Uterus (tissue), 4 donors: ENCODE measurements around the gene EXOC6. TPM values are rescaled to one million over a fixed set of nuclear protein-coding genes. Genes with fewer than 3 reads are reported as not detected.
A peak's percentile ranks its signal among the peaks of the same experiment; 100 is the strongest.

Experiments
- DNase-seq, 2 donors: peaks; one replicate each; pipeline ENCODE4 v3.0.0-alpha.2; 2019 to 2020
- H3K27ac ChIP-seq, 2 donors: fragments of 200-600 bp; sonication (generic); 1 replicate in 1 of 2; 2 replicates in 1 of 2; pipeline ENCODE4 v1.5.1; 2016 to 2018
- H3K27me3 ChIP-seq, 2 donors: fragments of 200-600 bp; sonication (generic); one replicate each; pipeline ENCODE4 v1.5.1; 2018 to 2019; ENCODE audit warnings: control low read depth in 1 of 2
- H3K36me3 ChIP-seq, 2 donors: fragments of 200-600 bp; sonication (generic); one replicate each; pipeline ENCODE4 v1.5.1; 2019; ENCODE audit warnings: control low read depth in 1 of 2
- H3K4me1 ChIP-seq, 2 donors: fragments of 200-600 bp; sonication (generic); one replicate each; pipeline ENCODE4 v1.5.1; 2018 to 2019; ENCODE audit warnings: control low read depth in 1 of 2
- H3K4me3 ChIP-seq, 2 donors: fragments of 200-600 bp; sonication (generic); 1 replicate in 1 of 2; 2 replicates in 1 of 2; pipeline ENCODE4 v1.5.1; 2018 to 2019; ENCODE audit warnings: mild to moderate bottlenecking in 1 of 2
- H3K9me3 ChIP-seq, 2 donors: fragments of 200-600 bp; sonication (generic); one replicate each; pipeline ENCODE4 v1.5.1; 2019; ENCODE audit warnings: control low read depth in 1 of 2
- POLR2A ChIP-seq, 2 donors: fragments of 450-650 bp; IDR thresholded peaks; one replicate each; pipeline ENCODE4 v1.6.1; 2016; ENCODE audit warnings: antibody characterized with exemption in 2 of 2, mild to moderate bottlenecking in 1 of 2, moderate library complexity in 1 of 2
- intact Hi-C: fragments of 100-400 bp; cut with DNase I; formaldehyde crosslinking; loops from one replicate; pipeline ENCODE4 v1.15.1; 2023; ENCODE audit warnings: low total_unique reads
- total RNA-seq, 4 donors: library from RNA; depleted of rRNA in 3 of 4; stranded (reverse); fragments of >200 nt in 3 of 4; gene quantifications; one replicate each; pipeline versions ENCODE4 v1.1.0 to v1.2.4, GENCODE V29; 2014 to 2023
- TF ChIP-seq, protein P1 (sequence below), 4 experiments: fragments of 200-600 bp in 2 of 4; fragments of 450-650 bp in 2 of 4; sonication (generic) in 2 of 4; IDR thresholded peaks; one replicate each; pipeline ENCODE4 v1.5.1; 2016 to 2019; ENCODE audit warnings: antibody characterized with exemption in 4 of 4, mild to moderate bottlenecking in 2 of 4, moderate library complexity in 1 of 4
- donor health status: DM: yes; HTN: yes; CAD: no.

Gene EXOC6
- total RNA-seq, 4 donors from 2014 or later = 4.9 to 35.4 (median 20.2) TPM

DNA sequence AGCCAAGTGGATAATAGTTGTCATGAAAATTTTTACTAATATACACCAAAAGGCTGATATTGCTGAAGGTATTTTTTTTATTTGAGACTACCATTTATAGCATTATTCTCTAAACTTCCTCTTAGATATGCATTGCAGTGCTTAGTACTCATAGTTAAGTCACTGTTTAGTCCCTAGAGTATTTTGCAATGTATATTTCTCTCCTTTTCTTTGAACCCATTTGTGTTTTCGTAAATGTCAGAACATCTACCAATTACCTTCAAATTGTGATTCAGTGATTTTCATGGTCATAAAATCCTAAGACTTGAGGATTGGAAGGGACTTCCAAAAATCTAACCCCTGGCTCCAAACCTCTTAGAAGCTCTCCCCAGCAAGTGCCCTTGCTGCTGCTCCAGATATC, 190.8 kb downstream of the EXOC6 start:
- no peak for TF ChIP-seq POLR2A (IDR thresholded peaks at IDR 0.05)
- TF ChIP-seq, protein P1, sequence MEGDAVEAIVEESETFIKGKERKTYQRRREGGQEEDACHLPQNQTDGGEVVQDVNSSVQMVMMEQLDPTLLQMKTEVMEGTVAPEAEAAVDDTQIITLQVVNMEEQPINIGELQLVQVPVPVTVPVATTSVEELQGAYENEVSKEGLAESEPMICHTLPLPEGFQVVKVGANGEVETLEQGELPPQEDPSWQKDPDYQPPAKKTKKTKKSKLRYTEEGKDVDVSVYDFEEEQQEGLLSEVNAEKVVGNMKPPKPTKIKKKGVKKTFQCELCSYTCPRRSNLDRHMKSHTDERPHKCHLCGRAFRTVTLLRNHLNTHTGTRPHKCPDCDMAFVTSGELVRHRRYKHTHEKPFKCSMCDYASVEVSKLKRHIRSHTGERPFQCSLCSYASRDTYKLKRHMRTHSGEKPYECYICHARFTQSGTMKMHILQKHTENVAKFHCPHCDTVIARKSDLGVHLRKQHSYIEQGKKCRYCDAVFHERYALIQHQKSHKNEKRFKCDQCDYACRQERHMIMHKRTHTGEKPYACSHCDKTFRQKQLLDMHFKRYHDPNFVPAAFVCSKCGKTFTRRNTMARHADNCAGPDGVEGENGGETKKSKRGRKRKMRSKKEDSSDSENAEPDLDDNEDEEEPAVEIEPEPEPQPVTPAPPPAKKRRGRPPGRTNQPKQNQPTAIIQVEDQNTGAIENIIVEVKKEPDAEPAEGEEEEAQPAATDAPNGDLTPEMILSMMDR (IDR thresholded peaks at IDR 0.05) = no peak
- Histone ChIP-seq H3K36me3 (no peaks in the 10 kb centered on the region), H3K27ac (no peak overlapping the region), H3K4me3 (no peak overlapping the region), H3K4me1 (peaks cover 0 to 2% of the 10 kb centered on the region in 2 donors), H3K27me3 (no peaks in the 10 kb centered on the region), H3K9me3 (no peaks in the 10 kb centered on the region)
- intact Hi-C loops = no loop called here
- DNase-seq = no peak

DNA sequence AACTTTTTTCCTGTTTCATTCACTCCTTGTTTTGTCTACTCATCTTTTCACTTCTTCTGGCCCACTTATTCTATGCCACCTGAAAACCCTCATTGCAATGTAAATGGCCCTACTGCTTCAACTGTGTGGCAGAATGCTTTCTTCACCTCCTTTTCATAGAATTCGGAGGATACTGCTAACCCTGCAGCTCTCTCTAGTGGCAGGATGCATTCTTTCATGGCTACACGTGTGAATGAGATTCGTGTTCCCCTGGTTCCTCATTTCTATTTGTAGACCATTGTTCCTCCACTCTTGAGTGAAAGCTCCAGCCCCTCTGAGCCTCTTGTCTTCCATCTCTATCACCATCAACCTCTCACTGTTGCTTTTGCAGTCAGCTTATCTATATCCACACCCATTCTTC, 191.4 kb downstream of the EXOC6 start:
- Histone ChIP-seq H3K27me3 (no peaks in the 10 kb centered on the region), H3K36me3 (no peaks in the 10 kb centered on the region), H3K4me3 (no peak overlapping the region), H3K4me1 (no peaks in the 10 kb centered on the region), H3K27ac (no peak overlapping the region), H3K9me3 (no peaks in the 10 kb centered on the region)
- no peak for TF ChIP-seq POLR2A (IDR thresholded peaks at IDR 0.05)
- TF ChIP-seq, protein P1 (IDR thresholded peaks at IDR 0.05) = peak in 1 of 4 experiments; percentile 25
- intact Hi-C loops = no loop called here
- no peak for DNase-seq

DNA sequence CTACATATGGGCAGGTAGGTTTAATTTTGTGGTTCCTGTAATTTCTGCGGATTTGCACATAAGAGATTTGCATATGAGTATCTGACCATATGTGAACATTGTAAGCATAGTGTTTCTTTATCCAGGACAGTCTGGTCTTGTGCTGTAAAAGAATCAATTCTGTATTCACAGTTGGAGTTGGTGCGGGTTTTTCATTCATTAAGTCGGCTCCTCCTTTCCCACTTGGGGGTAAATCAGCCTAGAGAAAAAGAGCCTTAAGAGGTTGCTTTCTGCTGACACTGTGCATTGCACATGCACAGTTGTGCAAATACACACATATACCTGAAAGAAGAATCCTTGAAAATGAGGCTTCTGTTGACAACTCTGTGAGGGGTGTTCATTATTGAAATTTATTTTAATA, 206.2 kb downstream of the EXOC6 start:
- TF ChIP-seq POLR2A (IDR thresholded peaks at IDR 0.05) = no peak
- TF ChIP-seq, protein P1 (IDR thresholded peaks at IDR 0.05) = no peak
- intact Hi-C loops = no loop called here
- Histone ChIP-seq H3K36me3 (no peaks in the 10 kb centered on the region), H3K4me3 (no peak overlapping the region), H3K4me1 (no peaks in the 10 kb centered on the region), H3K9me3 (no peaks in the 10 kb centered on the region), H3K27ac (no peak overlapping the region), H3K27me3 (peaks cover 0 to 10% of the 10 kb centered on the region in 2 donors)
- no peak for DNase-seq

- DNase-seq = no peak
- H3K4me3 ChIP-seq = no peak overlapping the region
- peaks cover 0 to 5% of the 10 kb centered on the region in 2 donors for H3K4me1 ChIP-seq
- TF ChIP-seq, protein P1 (IDR thresholded peaks at IDR 0.05) = no peak
- no peak for TF ChIP-seq POLR2A (IDR thresholded peaks at IDR 0.05)
- H3K9me3 ChIP-seq = no peaks in the 10 kb centered on the region
- intact Hi-C loops = no loop called here
- no peak overlapping the region for H3K27ac ChIP-seq
- H3K27me3 ChIP-seq = peaks cover 0 to 10% of the 10 kb centered on the region in 2 donors
- H3K36me3 ChIP-seq = no peaks in the 10 kb centered on the region
Observed at GRCh38 chr10:93058139-93058538, 209.8 kb downstream of the EXOC6 start.

DNA sequence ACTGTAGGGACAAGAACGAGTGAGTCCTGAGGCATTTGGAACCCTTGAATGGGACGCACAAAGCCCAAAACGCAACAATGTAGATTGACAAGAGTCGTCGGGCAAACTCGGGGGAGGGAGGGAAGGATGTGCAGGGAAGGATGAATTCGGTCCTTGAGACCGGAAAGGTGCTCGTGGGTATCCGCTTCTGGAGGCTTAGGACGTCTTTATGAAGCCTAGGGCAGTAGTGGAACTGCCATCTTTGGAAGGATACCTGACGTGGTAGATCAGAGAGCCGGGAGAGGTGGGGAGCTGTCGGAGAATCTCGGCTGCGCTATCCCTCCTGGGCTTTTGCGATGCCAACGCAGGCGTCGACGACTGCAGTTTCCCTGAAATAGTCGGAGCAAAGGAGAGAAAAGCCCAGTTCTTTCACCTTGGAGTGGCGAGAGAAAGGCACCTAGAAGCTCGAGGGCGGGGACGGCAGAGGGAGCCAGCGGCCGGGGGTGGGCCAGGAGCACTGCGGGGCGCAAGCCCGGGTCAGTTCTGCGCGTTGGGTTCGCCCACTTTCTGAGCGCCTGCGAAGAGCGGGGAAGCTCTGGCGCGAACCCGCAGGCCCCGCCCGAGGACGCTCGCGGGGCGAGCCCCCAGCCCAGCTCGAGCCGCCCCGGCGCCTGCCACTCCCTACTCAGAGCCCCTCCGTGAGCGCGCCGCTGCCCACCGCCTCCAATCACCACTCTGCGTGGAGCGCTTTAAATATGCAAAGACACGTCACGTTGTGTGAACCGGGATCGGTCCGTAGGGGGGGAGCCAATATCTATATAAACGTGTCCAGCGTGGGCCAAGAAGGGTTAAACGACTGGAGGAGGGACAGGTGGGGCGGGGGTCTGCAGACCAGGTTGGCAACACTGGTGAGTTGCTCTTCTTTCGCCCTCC, 211.9 kb downstream of the EXOC6 start, which contains the start of gene CYP26C1:
CYP26C1 (plus strand) TSS at position 824 of the 912 bp plus-strand sequence. CDS start 466 bp downstream, outside the sequence.
- no peak for DNase-seq
- Histone ChIP-seq H3K4me3 (no peak within 1 kb of the TSS), H3K36me3 (no peaks in the 10 kb centered on the region), H3K9me3 (no peaks in the 10 kb centered on the region), H3K27ac (no peak within 1 kb of the TSS), H3K4me1 (peaks cover 0 to 5% of the 10 kb centered on the region in 2 donors), H3K27me3 (peaks cover 0 to 13% of the 10 kb centered on the region in 2 donors)
- TF ChIP-seq, protein P1 (IDR thresholded peaks at IDR 0.05) = no peak
- no peak for TF ChIP-seq POLR2A (IDR thresholded peaks at IDR 0.05)
- intact Hi-C loops = no loop called here
